CD1c-positive myeloid dendritic cell (primary cell): Measurements from ENCODE around the gene SLC25A39.
A peak's percentile ranks its signal among the peaks of the same experiment; 100 is the strongest.
"Not testable (repeated sequence)": the region's sequence is repeated elsewhere in the genome, so short reads cannot be mapped to it uniquely, and the experiment has no call there.

Experiments used
- DNase-seq: peaks from one replicate; pipeline ENCODE4 v3.0.0-alpha.2; 2016; ENCODE audit errors: extremely low spot score

SLC25A39 gene

DNA sequence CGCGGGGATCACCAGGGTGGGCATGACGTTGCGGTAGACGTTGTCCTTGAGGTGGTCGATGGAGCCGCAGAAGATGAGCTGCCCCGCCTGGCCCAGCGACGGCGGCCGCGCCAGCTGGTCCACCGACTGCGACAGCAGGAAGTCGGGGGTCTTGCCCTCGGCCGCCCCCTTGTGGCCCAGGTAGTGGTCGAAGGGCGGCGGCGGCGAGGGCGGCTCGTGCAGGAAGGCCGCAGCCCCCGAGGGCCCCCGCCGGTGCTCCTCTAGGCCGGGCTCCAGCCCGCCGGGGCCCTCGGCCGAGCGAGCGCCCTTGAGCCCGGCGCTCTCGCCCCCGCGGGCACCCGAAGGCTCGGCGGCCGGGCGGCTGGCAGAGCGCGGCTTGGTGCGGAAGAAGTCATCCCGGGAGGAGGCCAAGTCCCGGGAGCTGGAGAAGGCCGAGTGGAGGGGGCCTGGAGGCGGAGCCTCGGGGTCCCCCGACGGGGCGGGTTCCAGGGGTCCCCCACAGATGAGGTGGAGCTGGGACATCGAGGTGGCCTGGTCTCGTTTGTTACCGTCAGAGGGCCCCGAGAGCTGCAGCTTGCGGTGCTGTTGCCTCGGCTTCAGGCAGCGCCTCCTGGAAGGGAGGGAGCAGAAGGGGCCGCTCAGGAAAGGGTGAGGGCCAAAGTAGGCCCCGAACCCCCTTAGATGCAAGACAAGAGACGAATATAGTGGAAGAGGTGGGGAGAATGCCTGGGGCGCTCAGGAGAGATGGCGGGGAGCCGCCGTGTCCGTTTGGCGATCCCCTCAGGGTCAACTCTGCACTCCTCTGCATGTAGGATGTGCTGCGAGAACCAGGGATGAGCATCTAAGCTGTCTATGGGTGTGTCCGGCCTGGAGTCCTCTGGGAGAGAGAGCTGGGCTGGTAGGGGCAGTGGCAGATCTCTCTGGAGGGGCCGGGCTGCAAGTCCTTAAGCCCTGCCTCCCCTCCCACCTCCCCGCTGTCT is 30.2 kb upstream of the SLC25A39 start:
- DNase-seq: no peak

DNA sequence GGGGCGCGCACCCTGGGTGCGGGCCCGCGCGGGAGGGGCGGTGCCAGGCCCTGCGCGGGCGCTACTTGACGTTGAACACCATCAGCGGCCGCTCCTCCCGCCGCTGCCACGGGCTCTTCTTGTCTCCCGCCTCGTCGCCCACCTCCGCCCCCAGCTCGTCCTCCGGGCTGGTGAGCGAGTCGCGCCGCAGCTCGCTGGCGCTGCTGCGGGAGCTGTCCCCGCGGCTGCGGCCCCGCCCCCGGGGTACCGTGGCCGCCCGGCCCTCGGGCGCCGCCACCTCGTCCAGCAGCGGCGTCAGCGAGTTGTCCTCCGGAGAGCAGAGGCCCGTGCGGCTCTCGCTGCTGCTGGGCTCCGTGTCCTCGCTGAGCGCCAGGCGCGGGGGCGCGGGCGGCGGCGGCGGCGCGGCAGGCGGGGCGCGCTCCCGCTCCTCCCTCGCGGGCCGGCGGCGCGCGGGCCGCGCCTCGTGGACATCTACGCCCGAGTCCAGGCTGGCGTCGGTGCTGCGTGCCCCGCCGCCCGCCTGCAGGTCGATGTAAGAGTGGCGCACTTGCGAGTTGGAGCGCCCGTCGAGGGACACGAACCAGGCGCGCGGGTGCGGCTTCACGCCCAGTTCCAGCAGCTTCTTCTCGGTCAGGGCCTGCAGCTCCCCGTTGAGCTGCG is 29.2 kb upstream of the SLC25A39 start:
- peak; percentile 57 for DNase-seq

DNA sequence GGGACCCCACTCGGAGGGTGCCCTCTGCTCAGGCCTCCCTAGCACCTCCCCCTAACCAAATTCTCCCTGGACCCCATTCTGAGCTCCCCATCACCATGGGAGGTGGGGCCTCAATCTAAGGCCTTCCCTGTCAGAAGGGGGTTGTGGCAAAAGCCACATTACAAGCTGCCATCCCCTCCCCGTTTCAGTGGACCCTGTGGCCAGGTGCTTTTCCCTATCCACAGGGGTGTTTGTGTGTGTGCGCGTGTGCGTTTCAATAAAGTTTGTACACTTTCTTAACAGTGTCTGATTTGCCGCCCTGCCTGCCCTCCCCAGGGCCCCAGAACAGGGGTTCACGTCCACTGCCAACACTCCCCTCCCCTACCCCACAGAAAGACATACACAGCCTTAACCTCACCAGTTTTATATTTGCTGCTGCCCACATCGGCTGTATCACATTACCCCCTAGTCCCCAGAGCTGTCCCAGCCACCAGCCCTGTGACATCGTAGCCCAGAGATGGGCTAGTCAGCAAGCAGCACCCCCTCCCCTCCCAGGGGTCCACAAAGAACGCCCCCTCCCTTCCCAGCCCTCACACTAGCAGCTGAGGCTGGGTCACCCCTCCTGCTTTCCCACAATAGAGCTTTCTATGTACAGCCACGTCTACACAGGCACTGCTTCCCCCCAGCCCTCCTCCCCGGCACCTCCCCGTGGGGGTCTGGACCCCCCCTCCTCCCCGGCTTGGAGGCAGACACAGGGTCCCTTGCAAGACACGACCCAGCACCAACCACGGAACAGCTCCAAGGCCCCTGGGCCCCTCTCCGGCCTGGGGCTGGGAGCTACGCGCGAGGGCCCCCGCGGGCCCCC is 28.4 kb upstream of the SLC25A39 start:
- DNase-seq: no peak

DNA sequence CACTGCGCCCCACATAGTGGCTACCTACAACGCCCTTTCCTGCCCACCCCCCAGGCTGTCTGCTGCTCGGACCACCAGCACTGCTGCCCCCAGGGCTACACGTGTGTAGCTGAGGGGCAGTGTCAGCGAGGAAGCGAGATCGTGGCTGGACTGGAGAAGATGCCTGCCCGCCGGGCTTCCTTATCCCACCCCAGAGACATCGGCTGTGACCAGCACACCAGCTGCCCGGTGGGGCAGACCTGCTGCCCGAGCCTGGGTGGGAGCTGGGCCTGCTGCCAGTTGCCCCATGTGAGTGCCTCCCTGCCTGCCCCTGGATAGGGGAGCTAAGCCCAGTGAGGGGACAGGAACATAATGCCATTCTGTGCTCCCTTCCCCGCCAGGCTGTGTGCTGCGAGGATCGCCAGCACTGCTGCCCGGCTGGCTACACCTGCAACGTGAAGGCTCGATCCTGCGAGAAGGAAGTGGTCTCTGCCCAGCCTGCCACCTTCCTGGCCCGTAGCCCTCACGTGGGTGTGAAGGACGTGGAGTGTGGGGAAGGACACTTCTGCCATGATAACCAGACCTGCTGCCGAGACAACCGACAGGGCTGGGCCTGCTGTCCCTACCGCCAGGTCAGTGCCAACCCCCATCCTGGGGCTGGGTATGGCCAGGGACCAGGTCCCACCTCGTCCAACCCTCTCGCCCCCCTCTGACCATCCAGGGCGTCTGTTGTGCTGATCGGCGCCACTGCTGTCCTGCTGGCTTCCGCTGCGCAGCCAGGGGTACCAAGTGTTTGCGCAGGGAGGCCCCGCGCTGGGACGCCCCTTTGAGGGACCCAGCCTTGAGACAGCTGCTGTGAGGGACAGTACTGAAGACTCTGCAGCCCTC is 27.6 kb upstream of the SLC25A39 start:
- no peak for DNase-seq

DNA sequence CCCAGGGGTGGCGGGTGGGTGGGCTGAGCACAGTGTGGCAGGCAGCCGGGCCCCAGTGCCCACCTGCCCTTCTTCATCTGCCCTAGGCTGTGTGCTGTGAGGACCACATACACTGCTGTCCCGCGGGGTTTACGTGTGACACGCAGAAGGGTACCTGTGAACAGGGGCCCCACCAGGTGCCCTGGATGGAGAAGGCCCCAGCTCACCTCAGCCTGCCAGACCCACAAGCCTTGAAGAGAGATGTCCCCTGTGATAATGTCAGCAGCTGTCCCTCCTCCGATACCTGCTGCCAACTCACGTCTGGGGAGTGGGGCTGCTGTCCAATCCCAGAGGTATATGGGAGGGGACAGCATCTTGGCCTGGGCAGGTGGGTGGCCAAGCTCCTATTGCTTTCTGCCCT is 26.8 kb upstream of the SLC25A39 start:
- no peak for DNase-seq

DNA sequence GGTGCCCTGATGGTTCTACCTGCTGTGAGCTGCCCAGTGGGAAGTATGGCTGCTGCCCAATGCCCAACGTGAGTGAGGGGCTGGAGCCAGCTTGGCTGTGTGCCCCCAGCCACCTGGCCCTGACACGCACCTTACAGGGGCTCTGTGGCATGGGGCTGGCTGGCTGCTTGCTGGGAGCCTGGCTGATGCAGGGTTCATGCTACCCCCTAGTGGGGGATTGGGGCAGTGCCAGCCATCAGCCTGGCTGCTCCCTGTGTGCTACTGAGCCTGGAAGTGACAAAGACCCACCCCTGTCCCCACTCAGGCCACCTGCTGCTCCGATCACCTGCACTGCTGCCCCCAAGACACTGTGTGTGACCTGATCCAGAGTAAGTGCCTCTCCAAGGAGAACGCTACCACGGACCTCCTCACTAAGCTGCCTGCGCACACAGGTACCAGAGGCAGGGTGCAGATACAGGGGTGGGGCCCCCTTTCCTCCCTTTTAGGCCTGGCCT is 26.2 kb upstream of the SLC25A39 start:
- peak; percentile 72 for DNase-seq

DNA sequence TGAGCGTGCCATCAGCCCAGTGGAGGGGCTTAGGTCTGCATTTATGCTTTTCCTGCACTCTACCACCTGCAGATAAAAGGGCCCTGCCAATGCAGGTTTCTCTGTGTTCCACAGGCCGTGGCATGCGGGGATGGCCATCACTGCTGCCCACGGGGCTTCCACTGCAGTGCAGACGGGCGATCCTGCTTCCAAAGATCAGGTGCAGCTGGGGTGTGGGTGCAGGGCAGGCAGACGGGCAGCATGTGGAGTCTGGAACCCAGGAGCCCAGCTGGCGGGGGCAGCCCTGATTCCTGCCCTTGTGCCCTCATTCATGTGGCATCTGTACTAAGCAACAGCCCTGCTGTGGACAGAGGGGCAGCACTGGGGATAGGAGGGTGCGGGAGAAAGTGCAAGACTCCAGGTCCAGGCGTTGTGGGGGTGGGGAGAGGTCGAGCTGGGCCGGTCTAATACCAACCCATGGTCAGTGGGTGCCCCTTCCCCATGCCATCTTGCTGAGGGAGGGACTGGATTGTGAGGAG is 25.0 kb upstream of the SLC25A39 start:
- no peak for DNase-seq

DNA sequence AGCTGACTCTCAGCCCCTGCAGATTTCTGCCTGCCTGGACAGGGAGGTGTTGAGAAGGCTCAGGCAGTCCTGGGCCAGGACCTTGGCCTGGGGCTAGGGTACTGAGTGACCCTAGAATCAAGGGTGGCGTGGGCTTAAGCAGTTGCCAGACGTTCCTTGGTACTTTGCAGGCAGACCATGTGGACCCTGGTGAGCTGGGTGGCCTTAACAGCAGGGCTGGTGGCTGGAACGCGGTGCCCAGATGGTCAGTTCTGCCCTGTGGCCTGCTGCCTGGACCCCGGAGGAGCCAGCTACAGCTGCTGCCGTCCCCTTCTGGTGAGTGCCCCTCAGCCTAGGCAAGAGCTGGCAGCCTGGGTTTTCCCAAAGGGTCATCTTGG is 24.4 kb upstream of the SLC25A39 start:
- DNase-seq: no peak

DNA sequence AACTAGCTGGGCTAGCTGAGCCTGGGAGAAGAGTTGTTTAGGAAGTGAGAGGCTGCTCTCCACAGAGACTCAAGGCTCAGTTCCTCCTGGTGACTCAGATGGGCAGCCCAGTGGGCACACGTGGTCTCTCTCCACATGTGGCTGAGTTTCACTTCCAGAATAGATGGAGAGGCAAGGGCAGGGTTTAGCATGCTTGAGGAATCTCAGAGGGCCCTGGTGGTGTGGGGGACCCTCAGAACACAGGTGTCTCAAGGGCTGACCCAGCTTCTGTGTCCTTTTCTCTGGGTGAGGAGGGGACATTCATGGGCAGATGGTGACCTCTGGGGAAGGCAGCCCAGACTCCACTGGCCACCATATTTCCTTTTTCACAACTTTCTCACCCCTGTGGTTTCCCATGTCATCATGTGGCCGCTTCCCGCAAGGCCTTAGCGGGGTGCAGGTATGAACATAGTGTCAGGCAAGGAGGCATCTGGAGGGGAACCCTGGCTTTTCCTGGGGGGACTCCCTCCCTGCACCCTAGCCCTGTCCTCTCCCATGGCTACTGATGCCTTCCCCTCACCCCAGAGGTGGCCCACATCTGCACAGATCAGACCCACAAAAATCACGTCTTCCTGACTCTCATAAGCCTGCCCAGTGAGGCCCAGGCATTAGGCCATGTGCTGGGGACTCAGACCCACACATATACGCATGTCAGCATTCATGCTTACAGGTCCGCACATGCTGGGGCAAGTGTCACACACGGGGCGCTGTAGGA is 23.8 kb upstream of the SLC25A39 start:
- peak; percentile 95 for DNase-seq

DNA sequence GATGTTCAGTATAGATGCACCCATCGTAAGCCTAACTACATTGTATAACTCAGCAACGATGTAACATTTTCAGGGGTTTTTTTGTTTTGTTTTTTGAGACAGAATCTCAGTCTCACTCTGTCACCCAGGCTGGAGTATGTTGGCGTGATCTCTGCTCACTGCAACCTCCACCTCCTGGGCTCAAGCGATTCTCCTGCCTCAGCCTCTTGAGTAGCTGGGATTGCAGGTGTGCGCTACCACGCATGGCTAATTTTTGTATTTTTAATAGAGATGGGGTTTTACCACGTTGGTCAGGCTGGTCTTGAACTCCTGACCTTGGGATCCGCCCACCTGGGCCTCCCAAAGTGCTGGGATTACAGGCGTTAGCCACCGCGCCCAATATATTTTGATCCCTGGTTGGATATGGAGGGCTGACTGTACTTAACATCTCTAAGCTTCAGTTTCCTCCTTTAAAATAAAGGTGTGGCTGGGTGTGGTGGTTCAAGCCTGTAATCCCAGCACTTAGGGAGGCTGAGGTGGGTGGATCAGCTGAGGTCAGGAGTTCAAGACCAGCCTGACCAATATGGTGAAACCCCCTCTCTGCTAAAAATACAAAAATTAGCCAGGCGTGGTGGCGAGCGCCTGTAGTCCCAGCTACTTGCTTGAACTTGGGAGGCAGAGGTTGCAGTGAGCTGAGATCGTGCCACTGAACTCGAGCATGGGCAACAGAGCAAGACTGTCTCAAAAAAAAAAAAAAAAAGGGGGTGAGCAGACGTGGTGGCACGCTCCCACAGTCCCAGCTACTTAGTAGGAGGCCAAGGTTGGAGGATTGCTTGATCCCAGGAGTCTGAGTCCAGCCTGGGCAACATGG is 22.8 kb upstream of the SLC25A39 start:
- peak; percentile 23 for DNase-seq

DNA sequence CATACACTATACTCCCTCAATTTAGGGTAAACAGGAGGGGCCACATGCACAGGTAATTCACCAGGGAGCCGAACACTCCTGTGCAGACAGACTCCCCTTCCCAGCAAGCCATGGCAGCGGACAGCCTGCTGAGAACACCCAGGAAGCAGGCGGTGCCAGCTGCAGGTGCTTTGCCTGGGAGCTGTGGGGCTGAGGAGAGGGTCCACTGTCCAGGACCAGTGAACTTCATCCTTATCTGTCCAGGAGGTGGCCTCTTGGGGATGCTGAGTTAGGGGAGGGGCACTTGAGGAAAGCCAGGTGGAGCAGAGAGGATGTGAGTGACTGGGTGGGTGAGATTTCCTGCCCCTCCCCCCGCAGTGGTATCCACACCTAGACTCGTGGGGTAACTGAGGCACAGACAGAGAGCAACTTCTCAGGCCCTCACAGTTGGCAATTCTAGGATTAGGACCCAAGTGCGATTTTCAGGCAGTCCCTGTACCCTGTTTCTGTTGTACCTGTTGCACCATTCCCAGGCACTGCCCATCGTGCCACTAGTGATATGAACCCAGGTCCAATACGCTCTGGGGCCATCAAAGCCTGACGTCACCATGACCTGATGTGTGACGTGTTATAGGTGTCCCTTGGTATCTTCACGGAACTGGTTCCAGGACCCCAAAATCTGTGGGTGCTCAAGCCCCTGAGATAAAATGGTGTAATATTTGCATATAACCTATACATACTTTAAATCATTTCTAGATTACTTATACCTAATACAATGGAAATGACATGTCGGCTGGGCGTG is 21.6 kb upstream of the SLC25A39 start:
- no peak for DNase-seq

DNA sequence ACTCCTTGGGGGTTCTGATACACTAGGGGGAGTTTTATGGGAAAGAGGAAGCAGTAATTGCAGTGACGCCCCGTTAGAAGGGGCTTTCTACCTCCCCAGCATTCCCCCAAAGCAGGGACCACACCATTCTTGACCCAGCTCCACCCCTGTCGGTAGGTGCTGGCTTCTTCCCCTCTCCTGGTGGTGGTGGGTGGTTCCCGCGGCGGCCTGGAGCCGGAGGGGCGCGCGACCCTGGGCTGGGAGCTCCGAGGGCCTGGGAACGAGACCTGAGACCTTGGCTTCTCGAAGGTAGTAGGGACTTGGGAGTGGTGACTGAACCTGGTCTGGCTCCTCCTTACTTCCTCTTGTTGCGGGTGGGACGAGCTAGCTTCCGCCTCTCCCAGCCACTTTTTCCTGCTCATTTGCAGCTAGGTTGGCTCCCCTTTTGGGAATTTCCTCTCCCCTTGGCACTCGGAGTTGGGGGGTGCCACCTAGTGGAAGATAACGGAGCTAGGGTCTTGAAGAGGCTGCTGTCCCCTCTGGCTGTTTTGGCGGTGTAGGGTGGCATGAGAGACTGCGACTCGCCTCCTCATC is 20.9 kb upstream of the SLC25A39 start:
- peak; percentile 70 for DNase-seq

DNA sequence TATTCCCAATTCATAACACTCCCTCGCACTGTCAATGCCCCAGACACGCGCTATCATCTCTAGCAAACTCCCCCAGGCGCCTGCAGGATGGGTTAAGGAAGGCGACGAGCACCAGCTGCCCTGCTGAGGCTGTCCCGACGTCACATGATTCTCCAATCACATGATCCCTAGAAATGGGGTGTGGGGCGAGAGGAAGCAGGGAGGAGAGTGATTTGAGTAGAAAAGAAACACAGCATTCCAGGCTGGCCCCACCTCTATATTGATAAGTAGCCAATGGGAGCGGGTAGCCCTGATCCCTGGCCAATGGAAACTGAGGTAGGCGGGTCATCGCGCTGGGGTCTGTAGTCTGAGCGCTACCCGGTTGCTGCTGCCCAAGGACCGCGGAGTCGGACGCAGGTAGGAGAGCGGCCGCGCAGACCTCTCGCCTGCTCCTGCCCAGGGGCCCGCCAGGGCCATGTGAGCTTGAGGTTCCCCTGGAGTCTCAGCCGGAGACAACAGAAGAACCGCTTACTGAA is 20.4 kb upstream of the SLC25A39 start, which contains the start of gene GRN:
TSS of gene GRN (plus strand) at position 364 of the 515 bp plus-strand sequence. CDS start 3,863 bp downstream, outside the sequence.
- peak; percentile 92 for DNase-seq

DNA sequence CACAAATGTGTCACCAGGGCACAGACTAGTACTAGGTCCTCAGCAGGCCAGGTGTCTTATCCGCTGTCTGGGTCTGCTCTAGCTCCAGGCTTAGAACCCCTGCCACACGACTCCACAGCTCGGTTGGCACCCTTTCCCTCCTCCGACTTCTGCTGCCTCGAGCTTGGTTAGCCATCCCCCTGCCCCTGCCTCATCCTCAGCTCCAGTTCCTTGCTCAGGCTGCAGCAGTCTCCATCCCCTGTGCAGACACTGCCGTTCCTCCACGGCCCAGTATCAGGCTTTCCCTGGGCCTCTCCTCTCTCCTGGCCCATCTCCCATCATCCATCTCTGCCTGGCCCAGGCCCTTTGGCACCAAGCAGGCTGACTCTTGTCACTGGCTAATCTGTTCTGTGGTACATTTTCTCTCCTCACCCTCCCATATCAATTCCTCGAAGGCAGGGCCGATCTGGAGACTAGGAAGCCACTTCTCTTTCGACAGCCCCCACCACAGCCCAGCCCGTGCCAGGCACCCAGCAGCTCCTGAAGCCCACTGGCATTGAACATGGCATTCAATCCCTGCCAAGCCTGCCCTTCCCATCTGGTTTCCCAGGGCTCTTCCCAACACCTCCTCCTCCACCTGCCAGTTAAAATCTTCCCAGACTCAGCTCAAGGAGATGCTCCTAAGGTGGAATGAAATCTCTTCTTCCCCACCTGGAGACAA is 19.0 kb upstream of the SLC25A39 start:
- no peak for DNase-seq

DNA sequence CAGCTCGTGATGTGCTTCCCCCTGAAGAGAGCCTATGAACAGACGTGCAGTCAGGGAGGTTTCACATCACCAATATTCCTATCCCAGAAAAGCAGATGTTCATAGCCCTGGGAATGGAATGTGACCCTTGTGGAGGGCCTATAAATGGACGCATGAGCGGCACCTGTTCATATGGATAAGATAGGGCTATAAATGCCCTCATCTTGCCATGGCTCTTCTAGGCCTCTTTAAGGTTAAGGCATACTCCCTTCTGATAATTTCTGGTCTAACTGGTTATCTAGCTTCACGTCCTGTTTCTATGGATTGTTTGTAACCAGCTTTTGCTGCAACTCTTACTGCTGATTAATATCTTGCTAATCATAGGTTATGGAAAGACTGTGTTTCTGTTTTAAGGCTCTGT is 15.9 kb upstream of the SLC25A39 start:
- DNase-seq: not testable (repeated sequence)

DNA sequence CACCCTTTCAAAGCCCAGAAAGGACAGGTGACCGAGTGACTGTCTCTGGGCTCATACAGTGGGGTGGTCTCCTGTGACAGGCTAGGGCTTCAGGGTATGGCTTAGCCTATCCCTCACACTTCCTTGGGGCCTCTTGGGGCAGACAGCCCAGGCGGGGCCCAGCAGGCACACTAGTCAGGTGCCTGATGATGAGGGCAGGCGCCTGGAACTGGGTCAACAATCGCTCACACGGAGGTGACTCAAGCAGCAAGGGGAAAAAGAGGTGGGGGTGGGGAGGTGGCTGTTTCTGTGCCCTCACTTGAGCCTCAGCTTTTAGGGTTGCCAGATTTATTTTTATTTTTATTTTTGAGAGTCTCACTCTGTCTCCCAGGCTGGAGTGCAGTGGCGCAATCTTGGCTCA is 14.1 kb upstream of the SLC25A39 start:
- DNase-seq: peak; percentile 36

DNA sequence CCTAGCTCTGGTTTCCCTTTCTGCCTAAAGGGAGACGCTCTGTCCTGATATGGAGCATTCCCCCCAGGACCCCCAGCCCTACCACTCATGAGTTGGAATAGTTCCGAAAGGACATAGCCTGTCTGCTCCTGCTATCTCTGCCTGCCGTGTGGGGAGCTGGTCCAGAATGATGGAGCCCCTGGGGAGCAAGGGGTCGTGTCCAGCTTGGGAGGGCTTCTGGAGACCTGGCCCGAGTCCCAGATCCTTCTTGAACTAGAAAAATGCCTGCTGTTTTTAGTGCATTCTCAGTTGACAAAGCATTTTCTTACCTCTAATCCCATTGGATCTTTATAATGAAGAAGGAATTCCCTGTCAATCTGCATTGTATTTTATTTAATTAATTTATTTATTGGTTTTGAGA is 11.3 kb upstream of the SLC25A39 start:
- DNase-seq: no peak
